IPS-NIHi7 (cell line): Measurements from ENCODE around the gene LITAFD.
"Not testable (repeated sequence)": the region's sequence is repeated elsewhere in the genome, so short reads cannot be mapped to it uniquely, and the experiment has no call there.

ENCODE experiments used
- DNase-seq: peaks from one replicate; pipeline ENCODE4 v3.0.0; 2012; ENCODE audit warnings: mixed read lengths; ENCODE audit errors: extremely low spot score

Gene LITAFD

GRCh38 chr16:8894736-8895334 lies 12.7 kb downstream of the LITAFD start:
- no peak for DNase-seq

- DNase-seq, result no peak
Measured at GRCh38 chr16:8898660-8899318, 16.6 kb downstream of the LITAFD start.

GRCh38 chr16:8899709-8900317 lies 17.7 kb downstream of the LITAFD start:
- no peak for DNase-seq

GRCh38 chr16:8900343-8900742 lies 18.2 kb downstream of the LITAFD start:
- DNase-seq, result no peak

GRCh38 chr16:8901320-8901861 lies 19.2 kb downstream of the LITAFD start:
- no peak for DNase-seq

- no peak for DNase-seq
Measured at GRCh38 chr16:8903004-8903403, 20.9 kb downstream of the LITAFD start.

- no peak for DNase-seq
Measured at GRCh38 chr16:8904018-8904430, 21.9 kb downstream of the LITAFD start.

- peak; percentile 34 for DNase-seq
Measured at GRCh38 chr16:8905168-8905762, 23.1 kb downstream of the LITAFD start.

GRCh38 chr16:8905795-8906591 lies 23.8 kb downstream of the LITAFD start:
- peak; percentile 63 for DNase-seq

- DNase-seq, result no peak
Measured at GRCh38 chr16:8907096-8907495, 24.9 kb downstream of the LITAFD start.

GRCh38 chr16:8908810-8909468 lies 26.8 kb downstream of the LITAFD start:
- DNase-seq, result no peak

- no peak for DNase-seq
Measured at GRCh38 chr16:8910811-8911210, 28.7 kb downstream of the LITAFD start.

GRCh38 chr16:8912793-8913192 lies 30.6 kb downstream of the LITAFD start:
- no peak for DNase-seq

GRCh38 chr16:8914098-8914497 lies 31.9 kb downstream of the LITAFD start:
- no peak for DNase-seq

- no peak for DNase-seq
Measured at GRCh38 chr16:8915722-8916301, 33.7 kb downstream of the LITAFD start.

- no peak for DNase-seq
Measured at GRCh38 chr16:8916541-8917225, 34.5 kb downstream of the LITAFD start.

GRCh38 chr16:8917336-8917735 lies 35.2 kb downstream of the LITAFD start:
- DNase-seq, result not testable (repeated sequence)

GRCh38 chr16:8919089-8919933 lies 37.2 kb downstream of the LITAFD start:
- DNase-seq, result no peak

GRCh38 chr16:8919934-8920462 lies 37.8 kb downstream of the LITAFD start:
- no peak for DNase-seq
